Thyroid gland (tissue), 4 donors: ENCODE measurements around the gene CACNA2D3. TPM values are rescaled to one million over a fixed set of nuclear protein-coding genes. Genes with fewer than 3 reads are reported as not detected.

Source experiments
- DNase-seq, 2 donors: peaks; one replicate each; pipeline ENCODE4 v3.0.0-alpha.2; 2019
- H3K27ac ChIP-seq, 3 donors: fragments of 200-600 bp; sonication (generic); 1 replicate in 2 of 3; 2 replicates in 1 of 3; pipeline ENCODE4 v1.5.1; 2016 to 2019; ENCODE audit warnings: mild to moderate bottlenecking in 1 of 3, moderate library complexity in 1 of 3
- H3K27me3 ChIP-seq: fragments of 200-600 bp; sonication (generic); one replicate; pipeline ENCODE4 v1.5.1; 2019
- H3K36me3 ChIP-seq, 2 donors: fragments of 200-600 bp; sonication (generic); one replicate each; pipeline ENCODE4 v1.5.1; 2016 to 2019
- H3K4me1 ChIP-seq, 2 donors: fragments of 200-600 bp; sonication (generic); one replicate each; pipeline ENCODE4 v1.5.1; 2017 to 2019
- H3K4me3 ChIP-seq, 3 donors: fragments of 200-600 bp; sonication (generic); replicated peaks in 1 of 3; 1 replicate in 2 of 3; 2 replicates in 1 of 3; pipeline ENCODE4 v1.5.1; 2016; ENCODE audit warnings: mild to moderate bottlenecking in 1 of 3
- H3K9me3 ChIP-seq: fragments of 200-600 bp; sonication (generic); one replicate; pipeline ENCODE4 v1.5.1; 2017
- POLR2A ChIP-seq, 2 donors: fragments of 450-650 bp; IDR thresholded peaks; one replicate each; pipeline ENCODE4 v1.6.1; 2017; ENCODE audit warnings: antibody characterized with exemption in 2 of 2, mild to moderate bottlenecking in 2 of 2, moderate library complexity in 1 of 2
- WGBS, 2 donors: methylation state at CpG; one replicate each; pipeline ENCODE4 v1.1.5; 2017; 5-methylcytosine and 5-hydroxymethylcytosine counted together
- intact Hi-C: fragments of 100-400 bp; cut with DNase I; formaldehyde crosslinking; loops from one replicate; pipeline ENCODE4 v1.15.1; 2023
- total RNA-seq, 4 donors: library from RNA; depleted of rRNA; stranded (reverse); fragments of >200 nt; gene quantifications; one replicate each; pipeline ENCODE4 v1.2.3, GENCODE V29; 2016
- TF ChIP-seq, protein P1 (sequence below), 6 experiments: fragments of 200-600 bp in 3 of 6; fragments of 450-650 bp in 3 of 6; sonication (generic) in 3 of 6; IDR thresholded peaks; one replicate each; pipeline ENCODE4 v1.5.1; 2016 to 2019; ENCODE audit warnings: antibody characterized with exemption in 6 of 6, mild to moderate bottlenecking in 2 of 6, inconsistent platforms in 1 of 6, moderate library complexity in 1 of 6

The CACNA2D3 gene
- total RNA-seq, 4 donors from 2014 or later: 2.9 to 4.8 (median 4.5) TPM

DNA sequence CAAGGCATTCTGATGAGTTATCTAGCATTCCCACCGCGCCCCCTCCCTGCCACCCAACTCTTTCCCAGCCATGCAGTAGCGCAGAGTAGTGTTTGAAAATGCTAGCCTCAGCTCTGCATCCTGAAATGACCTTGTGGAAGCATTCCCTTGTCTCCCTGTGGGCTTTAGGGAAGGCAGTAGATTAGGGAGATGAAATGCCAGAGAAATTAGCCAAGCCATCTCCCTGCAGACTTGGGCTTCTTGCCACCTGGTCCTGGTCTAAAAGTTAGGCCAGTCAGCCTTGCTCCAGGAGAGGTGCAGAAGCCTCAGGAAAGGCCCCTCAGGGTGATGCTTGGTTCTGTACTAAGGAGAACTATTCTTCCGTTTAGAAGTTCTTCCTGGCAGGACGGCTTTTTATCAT, 231.2 kb downstream of the CACNA2D3 start:
- peak overlapping the region; percentile 73 to 81 (median 74) for H3K27ac ChIP-seq
- H3K4me3 ChIP-seq: no peak overlapping the region
- H3K9me3 ChIP-seq: no peaks in the 10 kb centered on the region
- H3K36me3 ChIP-seq: no peaks in the 10 kb centered on the region
- H3K27me3 ChIP-seq: no peaks in the 10 kb centered on the region
- H3K4me1 ChIP-seq: peaks cover 52 to 61% of the 10 kb centered on the region in 2 donors
- intact Hi-C loops: no loop called here
- peak; percentile 38 to 60 for DNase-seq
- TF ChIP-seq, protein P1, sequence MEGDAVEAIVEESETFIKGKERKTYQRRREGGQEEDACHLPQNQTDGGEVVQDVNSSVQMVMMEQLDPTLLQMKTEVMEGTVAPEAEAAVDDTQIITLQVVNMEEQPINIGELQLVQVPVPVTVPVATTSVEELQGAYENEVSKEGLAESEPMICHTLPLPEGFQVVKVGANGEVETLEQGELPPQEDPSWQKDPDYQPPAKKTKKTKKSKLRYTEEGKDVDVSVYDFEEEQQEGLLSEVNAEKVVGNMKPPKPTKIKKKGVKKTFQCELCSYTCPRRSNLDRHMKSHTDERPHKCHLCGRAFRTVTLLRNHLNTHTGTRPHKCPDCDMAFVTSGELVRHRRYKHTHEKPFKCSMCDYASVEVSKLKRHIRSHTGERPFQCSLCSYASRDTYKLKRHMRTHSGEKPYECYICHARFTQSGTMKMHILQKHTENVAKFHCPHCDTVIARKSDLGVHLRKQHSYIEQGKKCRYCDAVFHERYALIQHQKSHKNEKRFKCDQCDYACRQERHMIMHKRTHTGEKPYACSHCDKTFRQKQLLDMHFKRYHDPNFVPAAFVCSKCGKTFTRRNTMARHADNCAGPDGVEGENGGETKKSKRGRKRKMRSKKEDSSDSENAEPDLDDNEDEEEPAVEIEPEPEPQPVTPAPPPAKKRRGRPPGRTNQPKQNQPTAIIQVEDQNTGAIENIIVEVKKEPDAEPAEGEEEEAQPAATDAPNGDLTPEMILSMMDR (IDR thresholded peaks at IDR 0.05): no peak
- TF ChIP-seq POLR2A (IDR thresholded peaks at IDR 0.05): no peak
- WGBS, 2 donors: 55 to 56% methylated on average over 5 of the region's 5 CpGs

DNA sequence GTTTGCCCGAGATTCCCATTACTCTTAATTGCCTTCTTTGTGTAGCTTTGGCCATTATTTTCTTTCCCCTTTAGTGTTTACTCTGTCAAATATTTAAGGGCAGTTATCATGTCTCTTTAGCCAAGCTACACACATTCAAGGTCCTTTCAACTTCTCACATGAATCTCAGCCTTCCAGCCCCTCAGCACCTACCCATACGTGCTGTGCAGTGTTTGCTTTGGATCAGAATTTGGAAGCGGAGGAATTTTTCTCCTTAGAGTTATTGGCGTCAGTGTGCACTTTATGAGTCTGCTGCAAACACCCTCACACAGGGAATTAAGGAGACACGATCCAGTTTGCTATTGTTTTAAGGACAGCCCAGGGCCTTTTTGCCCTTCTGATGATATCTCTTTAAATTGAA, 231.6 kb downstream of the CACNA2D3 start:
- Histone ChIP-seq H3K27ac (peak overlapping the region; percentile 73 to 81 (median 74)), H3K4me1 (peaks cover 56 to 65% of the 10 kb centered on the region in 2 donors), H3K4me3 (no peak overlapping the region), H3K36me3 (no peaks in the 10 kb centered on the region), H3K9me3 (no peaks in the 10 kb centered on the region), H3K27me3 (no peaks in the 10 kb centered on the region)
- DNase-seq: peak; percentile 17 to 26
- intact Hi-C loops: no loop called here
- 13% methylated on average over 5 of the region's 5 CpGs for WGBS, 2 donors
- TF ChIP-seq, protein P1 (IDR thresholded peaks at IDR 0.05): peak in 1 of 6 experiments; percentile 19
- TF ChIP-seq POLR2A (IDR thresholded peaks at IDR 0.05): peak in 1 of 2 donors; percentile 28

GRCh38 chr3:54355800-54356199, 233.4 kb downstream of the CACNA2D3 start:
- no peak for DNase-seq
- Histone ChIP-seq H3K4me3 (no peak overlapping the region), H3K27me3 (no peaks in the 10 kb centered on the region), H3K9me3 (no peaks in the 10 kb centered on the region), H3K4me1 (peaks cover 64 to 75% of the 10 kb centered on the region in 2 donors), H3K36me3 (no peaks in the 10 kb centered on the region), H3K27ac (peak overlapping the region; percentile 58 to 81 (median 74))
- 78% methylated on average over 5 of the region's 5 CpGs for WGBS, 2 donors
- intact Hi-C loops: no loop called here
- TF ChIP-seq POLR2A (IDR thresholded peaks at IDR 0.05): no peak
- TF ChIP-seq, protein P1 (IDR thresholded peaks at IDR 0.05): no peak

- no peaks in the 10 kb centered on the region for H3K27me3 ChIP-seq
- DNase-seq: peak; percentile 71 to 85
- H3K36me3 ChIP-seq: no peaks in the 10 kb centered on the region
- 44% methylated on average over 6 of the region's 6 CpGs for WGBS, 2 donors
- no peaks in the 10 kb centered on the region for H3K9me3 ChIP-seq
- peaks cover 64 to 75% of the 10 kb centered on the region in 2 donors for H3K4me1 ChIP-seq
- TF ChIP-seq POLR2A (IDR thresholded peaks at IDR 0.05): peak in 1 of 2 donors; percentile 13
- TF ChIP-seq, protein P1 (IDR thresholded peaks at IDR 0.05): no peak
- H3K4me3 ChIP-seq: no peak overlapping the region
- H3K27ac ChIP-seq: peak overlapping the region; percentile 58 to 81 (median 74)
- intact Hi-C loops: no loop called here
Measured at GRCh38 chr3:54356261-54357045, 234.1 kb downstream of the CACNA2D3 start.

DNA sequence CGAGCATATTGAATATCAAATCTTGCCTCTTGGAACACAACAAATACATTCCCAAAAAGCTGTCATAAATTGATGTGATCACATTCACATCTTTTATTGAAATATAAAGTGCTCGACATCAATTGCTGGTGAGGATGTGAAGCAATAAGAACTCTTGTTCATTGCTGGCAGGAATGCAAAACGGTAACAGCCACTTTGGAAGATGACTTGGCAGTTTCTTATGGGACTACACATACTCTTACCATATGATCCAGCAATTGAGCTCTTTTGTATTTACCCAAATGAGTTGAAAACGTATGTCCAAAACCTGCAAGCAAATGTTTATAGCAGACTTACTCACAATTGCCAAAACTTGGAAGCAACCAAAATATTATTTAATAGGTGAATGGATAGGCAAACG, 234.9 kb downstream of the CACNA2D3 start:
- intact Hi-C loops: no loop called here
- H3K36me3 ChIP-seq: no peaks in the 10 kb centered on the region
- no peak overlapping the region for H3K4me3 ChIP-seq
- H3K27me3 ChIP-seq: no peaks in the 10 kb centered on the region
- H3K4me1 ChIP-seq: peaks cover 64 to 71% of the 10 kb centered on the region in 2 donors
- H3K9me3 ChIP-seq: no peaks in the 10 kb centered on the region
- DNase-seq: peak in 1 of 2 donors; percentile 5
- peak overlapping the region in 2 of 3 donors; percentile 74 to 81 for H3K27ac ChIP-seq
- TF ChIP-seq, protein P1 (IDR thresholded peaks at IDR 0.05): no peak
- no peak for TF ChIP-seq POLR2A (IDR thresholded peaks at IDR 0.05)
- 75 to 84% methylated on average over 5 of the region's 5 CpGs for WGBS, 2 donors
